ENCODE data around the gene LUZP4.

DNA sequence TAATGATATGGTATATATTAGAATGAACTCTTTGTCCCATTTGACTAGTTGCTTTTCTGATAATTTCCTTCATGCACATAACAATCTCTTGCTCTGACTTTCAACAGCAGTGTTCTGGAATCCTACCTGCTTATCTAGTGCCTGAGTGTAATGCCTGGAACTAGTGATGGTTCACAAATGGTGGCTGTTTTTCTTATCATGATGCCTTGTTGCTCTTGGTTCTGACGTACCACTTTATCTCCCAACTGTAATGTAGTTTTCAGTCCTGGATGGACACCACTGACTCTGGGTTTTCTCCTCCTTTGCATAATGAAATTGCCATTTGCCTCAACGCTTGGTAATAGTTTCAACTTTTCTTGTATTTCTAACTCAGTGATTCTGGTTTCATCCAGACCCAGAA, 25.5 kb upstream of the LUZP4 start:
- TF ChIP-seq, protein P1, sequence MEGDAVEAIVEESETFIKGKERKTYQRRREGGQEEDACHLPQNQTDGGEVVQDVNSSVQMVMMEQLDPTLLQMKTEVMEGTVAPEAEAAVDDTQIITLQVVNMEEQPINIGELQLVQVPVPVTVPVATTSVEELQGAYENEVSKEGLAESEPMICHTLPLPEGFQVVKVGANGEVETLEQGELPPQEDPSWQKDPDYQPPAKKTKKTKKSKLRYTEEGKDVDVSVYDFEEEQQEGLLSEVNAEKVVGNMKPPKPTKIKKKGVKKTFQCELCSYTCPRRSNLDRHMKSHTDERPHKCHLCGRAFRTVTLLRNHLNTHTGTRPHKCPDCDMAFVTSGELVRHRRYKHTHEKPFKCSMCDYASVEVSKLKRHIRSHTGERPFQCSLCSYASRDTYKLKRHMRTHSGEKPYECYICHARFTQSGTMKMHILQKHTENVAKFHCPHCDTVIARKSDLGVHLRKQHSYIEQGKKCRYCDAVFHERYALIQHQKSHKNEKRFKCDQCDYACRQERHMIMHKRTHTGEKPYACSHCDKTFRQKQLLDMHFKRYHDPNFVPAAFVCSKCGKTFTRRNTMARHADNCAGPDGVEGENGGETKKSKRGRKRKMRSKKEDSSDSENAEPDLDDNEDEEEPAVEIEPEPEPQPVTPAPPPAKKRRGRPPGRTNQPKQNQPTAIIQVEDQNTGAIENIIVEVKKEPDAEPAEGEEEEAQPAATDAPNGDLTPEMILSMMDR (IDR thresholded peaks at IDR 0.05), result no peak
- TF ChIP-seq POLR2A (IDR thresholded peaks at IDR 0.05), result no peak

Data from ovary (tissue), 3 donors.